GM12874 (cell line): ENCODE measurements around the gene ACTR5.

Experiments
- TF ChIP-seq, protein P1 (sequence below): IDR thresholded peaks from 2 replicates; pipeline ENCODE4 v1.5.1; 2011; ENCODE audit warnings: low read depth, mild to moderate bottlenecking, control low read depth, low read length, moderate library complexity; ENCODE audit not compliant: insufficient read depth

Gene ACTR5

DNA sequence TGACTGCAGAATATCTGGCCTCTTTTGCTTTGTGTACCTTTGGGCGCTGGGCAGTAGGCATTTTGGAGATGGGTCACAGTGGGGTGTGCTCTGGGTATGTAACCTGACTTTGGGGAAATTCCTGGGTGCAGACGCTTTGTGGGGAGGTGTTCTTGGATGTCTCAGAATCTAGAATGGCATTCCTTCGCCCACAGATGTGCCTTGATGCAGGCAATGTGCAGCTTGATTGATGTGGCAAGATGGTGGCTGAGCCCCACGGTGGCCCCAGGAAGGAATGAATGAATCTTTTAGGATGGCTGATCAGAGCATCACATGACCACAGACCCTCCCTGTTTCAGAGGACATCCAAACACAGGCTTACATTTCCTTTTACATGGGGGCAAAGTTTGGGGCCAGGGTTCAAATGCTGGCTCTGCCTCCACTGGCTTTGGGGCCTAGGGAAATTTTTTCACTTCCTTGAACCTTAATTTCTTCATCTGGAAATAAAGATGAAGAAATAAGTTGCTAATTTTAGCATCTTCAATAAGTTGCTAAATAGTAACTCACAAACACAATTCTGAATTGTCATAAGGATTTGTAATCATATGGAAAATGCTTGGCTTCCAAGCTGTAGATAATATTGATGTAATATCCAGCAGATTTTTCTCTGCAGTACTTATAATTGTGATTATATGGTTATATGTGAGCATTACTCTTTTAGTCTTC lies 62.8 kb downstream of the ACTR5 start:
- TF ChIP-seq, protein P1, sequence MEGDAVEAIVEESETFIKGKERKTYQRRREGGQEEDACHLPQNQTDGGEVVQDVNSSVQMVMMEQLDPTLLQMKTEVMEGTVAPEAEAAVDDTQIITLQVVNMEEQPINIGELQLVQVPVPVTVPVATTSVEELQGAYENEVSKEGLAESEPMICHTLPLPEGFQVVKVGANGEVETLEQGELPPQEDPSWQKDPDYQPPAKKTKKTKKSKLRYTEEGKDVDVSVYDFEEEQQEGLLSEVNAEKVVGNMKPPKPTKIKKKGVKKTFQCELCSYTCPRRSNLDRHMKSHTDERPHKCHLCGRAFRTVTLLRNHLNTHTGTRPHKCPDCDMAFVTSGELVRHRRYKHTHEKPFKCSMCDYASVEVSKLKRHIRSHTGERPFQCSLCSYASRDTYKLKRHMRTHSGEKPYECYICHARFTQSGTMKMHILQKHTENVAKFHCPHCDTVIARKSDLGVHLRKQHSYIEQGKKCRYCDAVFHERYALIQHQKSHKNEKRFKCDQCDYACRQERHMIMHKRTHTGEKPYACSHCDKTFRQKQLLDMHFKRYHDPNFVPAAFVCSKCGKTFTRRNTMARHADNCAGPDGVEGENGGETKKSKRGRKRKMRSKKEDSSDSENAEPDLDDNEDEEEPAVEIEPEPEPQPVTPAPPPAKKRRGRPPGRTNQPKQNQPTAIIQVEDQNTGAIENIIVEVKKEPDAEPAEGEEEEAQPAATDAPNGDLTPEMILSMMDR: no peak

DNA sequence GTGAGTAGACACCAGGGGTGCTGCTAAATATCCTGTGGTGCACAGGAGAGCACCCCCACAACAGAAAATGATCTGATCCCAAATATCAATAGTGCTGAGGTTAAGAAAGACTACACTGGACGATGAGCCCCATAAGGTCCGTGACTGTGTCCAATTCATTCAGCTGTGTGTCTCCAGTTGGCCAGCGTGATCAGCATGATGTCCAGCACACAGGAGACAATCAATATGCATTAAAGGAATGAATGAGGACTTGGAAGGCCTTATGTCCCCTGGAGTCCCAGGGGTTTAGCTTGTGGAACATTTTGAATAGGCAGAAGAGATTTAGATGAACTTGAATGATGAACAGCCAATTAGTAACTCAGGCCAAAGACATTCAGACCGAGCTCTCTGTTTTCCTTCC lies 63.5 kb downstream of the ACTR5 start:
- TF ChIP-seq, protein P1: no peak

DNA sequence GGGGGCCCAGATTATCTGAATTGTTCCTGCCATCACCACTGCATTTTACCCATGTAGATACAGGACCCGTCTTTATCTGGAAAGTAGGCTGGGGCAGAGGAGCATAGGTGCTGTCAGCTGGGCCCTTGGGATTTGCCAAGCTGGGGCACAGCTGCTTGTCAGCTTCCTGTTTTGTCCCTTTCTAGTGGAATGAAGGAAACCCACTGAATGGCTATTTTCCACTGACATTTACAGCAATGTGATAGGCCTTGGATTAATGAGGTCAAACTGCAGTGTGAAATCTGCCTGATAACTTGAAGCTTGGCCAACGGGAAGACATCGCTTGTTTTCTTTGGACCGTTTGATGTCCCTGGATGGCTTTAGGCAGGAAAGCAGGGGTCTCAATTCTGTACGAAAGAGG lies 63.9 kb downstream of the ACTR5 start:
- TF ChIP-seq, protein P1: no peak

DNA sequence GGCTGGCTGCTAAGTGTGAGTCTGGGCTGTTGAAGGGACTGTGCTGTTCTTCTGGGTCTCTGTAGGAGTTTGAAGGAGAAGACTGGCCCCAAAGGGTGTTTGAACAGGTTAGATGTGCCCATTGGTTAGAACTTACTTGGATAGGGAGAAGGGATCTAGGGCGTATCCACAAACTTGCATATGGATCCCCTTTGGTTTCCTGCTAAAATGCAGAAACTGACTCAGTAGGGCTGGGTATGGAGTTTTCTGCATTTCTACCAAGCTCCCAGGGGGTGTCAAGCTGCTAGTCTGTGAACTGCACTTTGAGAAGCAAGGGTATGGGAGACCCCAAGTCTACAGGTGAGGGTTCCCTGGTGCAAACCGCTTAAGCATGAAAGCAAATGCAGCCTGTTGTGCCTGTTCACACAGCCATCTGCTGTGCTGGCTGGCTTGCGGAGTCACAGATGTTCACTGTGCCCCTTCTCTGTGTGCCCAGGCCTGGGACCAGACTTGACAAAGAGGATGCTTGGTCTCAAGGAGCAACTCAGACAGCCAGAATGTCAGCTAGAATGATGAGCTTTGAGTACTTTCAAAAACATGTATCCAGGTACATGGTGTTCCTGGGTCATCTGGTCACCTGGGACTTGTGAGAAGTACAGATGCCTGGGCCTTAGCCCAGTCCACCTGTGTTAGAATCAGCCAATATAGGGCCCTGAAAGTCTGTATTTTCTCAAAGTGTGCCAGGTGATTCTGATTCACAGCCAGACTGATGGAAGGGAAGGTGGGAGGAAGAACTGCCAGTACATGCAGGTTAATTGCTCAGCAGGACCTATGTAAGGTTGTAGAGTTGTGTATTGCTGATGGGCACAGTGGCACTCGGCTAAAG lies 64.7 kb downstream of the ACTR5 start:
- TF ChIP-seq, protein P1: no peak

DNA sequence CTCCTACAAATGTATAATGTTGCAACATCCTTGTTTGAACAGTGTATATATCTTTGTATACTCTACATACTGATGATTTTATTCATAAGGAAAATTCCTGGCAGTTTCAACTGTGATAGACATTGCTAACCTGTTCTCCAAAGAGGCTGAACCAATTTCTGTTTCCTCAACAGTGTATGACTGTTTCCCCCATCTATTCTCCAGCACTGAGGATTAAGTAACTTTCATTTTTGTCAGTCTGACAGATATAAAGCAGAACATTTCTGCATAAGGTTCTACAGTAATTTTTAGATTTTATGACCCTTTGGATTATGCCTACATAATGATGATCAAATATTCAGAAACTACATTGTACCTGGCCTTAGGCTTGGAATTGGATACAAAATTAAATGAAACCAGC lies 67.2 kb downstream of the ACTR5 start:
- TF ChIP-seq, protein P1: no peak

DNA sequence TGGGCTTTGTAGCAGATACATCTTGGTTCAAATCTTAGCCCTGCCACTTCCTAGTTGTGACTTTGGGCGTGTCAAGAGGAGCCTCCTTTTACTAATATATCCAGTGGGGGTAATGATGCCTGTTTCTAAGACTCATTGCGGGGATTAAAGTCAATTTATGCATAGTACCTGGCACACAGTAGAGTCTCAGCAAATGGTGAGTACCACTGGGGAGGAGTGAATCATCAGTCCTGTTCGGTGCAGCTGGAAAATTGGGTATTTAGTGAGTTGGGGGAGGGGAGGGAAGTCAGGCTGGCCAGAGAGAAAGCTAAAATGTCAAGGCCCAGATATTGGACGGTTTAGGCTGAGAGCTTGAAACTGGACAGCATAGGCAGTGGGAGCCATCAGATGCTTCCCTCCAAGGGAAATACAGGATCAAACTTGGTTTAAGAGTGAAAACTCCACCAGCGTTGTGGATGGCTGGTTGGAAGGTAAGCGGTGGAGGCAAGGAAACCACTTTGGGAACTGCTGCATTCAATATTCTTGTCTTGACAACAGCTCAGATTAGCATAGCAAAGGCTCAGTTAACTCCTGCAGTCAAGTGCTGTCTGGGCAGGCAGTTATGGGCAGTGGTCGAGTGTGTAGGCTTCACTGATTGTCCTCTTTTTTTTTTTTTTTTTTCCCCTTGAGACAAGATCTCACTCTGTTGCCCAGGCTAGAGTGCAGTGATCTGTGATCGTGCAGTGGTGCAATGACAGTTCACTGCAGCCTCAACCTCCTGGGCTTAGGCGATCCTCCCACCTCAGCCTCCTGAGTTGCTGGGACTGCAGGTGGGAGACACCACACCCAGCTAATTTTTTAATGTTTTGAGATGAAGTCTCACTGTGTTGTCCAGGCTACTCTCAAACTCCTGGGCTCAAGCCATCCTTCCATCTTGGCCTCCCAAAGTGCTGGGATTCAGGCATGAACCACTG lies 70.1 kb downstream of the ACTR5 start:
- TF ChIP-seq, protein P1: no peak
